SK-N-DZ (cell line): Measurements from ENCODE around the gene RHOF. TPM values are rescaled to one million over a fixed set of nuclear protein-coding genes. Genes with fewer than 3 reads are reported as not detected.

Experiments
- DNase-seq: peaks from one replicate; pipeline ENCODE4 v3.0.0-alpha.2; 2015; ENCODE audit warnings: low spot score
- polyA plus RNA-seq, 2 experiments: library from polyadenylated mRNA; depleted of rRNA; stranded (reverse); fragments of >200 nt; gene quantifications; 2 replicates each; pipeline ENCODE4 v1.2.3, GENCODE V29; 2014

Gene RHOF
- 0.90 and 3.7 TPM in 2 replicates for polyA plus RNA-seq (2014; cell fraction: cytosol; rRNA removed)
- polyA plus RNA-seq (2014; cell fraction: nucleus; rRNA removed), result 57.6 and 75.5 TPM in 2 replicates

- no peak for DNase-seq
These were observed at the start of gene RHOF for GRCh38 chr12:121793440-121793837. Gene RHOF, minus strand, starts transcription at chr12:121793688. Its CDS starts 55 bp downstream, at chr12:121793633.

GRCh38 chr12:121839993-121840761, 46.7 kb upstream of the RHOF start:
- no peak for DNase-seq

GRCh38 chr12:121839106-121839992, 45.9 kb upstream of the RHOF start:
- DNase-seq, result peak; percentile 98

GRCh38 chr12:121838126-121838525, 44.6 kb upstream of the RHOF start:
- no peak for DNase-seq

GRCh38 chr12:121837680-121838079, 44.2 kb upstream of the RHOF start:
- no peak for DNase-seq

- no peak for DNase-seq
These were observed 38.2 kb upstream of the RHOF start for GRCh38 chr12:121831571-121832245.

GRCh38 chr12:121830588-121831265, 37.2 kb upstream of the RHOF start:
- no peak for DNase-seq

- no peak for DNase-seq
These were observed 36.6 kb upstream of the RHOF start for GRCh38 chr12:121830134-121830533.

- DNase-seq, result no peak
These were observed 35.9 kb upstream of the RHOF start for GRCh38 chr12:121829250-121829918.

- no peak for DNase-seq
These were observed 35.3 kb upstream of the RHOF start for GRCh38 chr12:121828826-121829225.

- no peak for DNase-seq
These were observed 34.8 kb upstream of the RHOF start for GRCh38 chr12:121828306-121828705.

- DNase-seq, result no peak
These were observed 34.0 kb upstream of the RHOF start for GRCh38 chr12:121827351-121828099.

- DNase-seq, result no peak
These were observed 33.0 kb upstream of the RHOF start for GRCh38 chr12:121826318-121827150.

GRCh38 chr12:121825041-121825523, 31.6 kb upstream of the RHOF start:
- no peak for DNase-seq

- no peak for DNase-seq
These were observed 30.2 kb upstream of the RHOF start for GRCh38 chr12:121823727-121824115.

GRCh38 chr12:121823101-121823726, 29.7 kb upstream of the RHOF start:
- no peak for DNase-seq

- no peak for DNase-seq
These were observed 29.1 kb upstream of the RHOF start for GRCh38 chr12:121822393-121823100.

GRCh38 chr12:121820056-121820455, 26.6 kb upstream of the RHOF start:
- DNase-seq, result no peak
